Endothelial cell of umbilical vein (primary cell): ENCODE results near the gene MVB12B. TPM values are rescaled to one million over a fixed set of nuclear protein-coding genes. Genes with fewer than 3 reads are reported as not detected.

Experiments
- BruUV-seq: library from RNA; stranded (reverse); fragments of 400-500 nt; replicated peaks from 2 replicates; lab custom pipeline; 2021; lab: Mats Ljungman, UMichigan
- CTCF ChIA-PET: fragments of 300-600, 350-600 bp; sonication (Branson Sonifier 250); formaldehyde crosslinking; loops from one replicate; lab custom pipeline; 2021; ENCODE audit warnings: antibody characterized with exemption, inconsistent platforms; lab: Charles Lee
- POLR2A ChIA-PET: fragments of 300-600, 350-600 bp; sonication (Branson Sonifier 250); formaldehyde crosslinking; loops from one replicate; lab custom pipeline; 2021; ENCODE audit warnings: antibody characterized with exemption, inconsistent platforms; lab: Charles Lee
- DNase-seq: peaks from one replicate; pipeline ENCODE4 v3.0.0-alpha.2; 2011; ENCODE audit warnings: low read depth, low spot score
- FAIRE-seq: peaks from 2 replicates; lab custom pipeline; 2011; peaks lifted over from hg19 to GRCh38; lab: Jason Lieb, UNC
- H2AFZ ChIP-seq: 2 replicates; pipeline ENCODE4 v1.6.0; 2012; ENCODE audit warnings: low read depth, low read length, control low read depth, inconsistent platforms
- H3K27ac ChIP-seq: 2 replicates; pipeline ENCODE4 v1.5.1; 2011; ENCODE audit warnings: low read depth, mild to moderate bottlenecking, control low read depth, low read length, moderate library complexity; ENCODE audit not compliant: insufficient read depth
- H3K27me3 ChIP-seq, 2 experiments: 2 replicates each; pipeline versions ENCODE4 v1.6.0 to v1.6.1; 2011; ENCODE audit warnings: low read length in 2 of 2, mixed read lengths in 1 of 2; ENCODE audit not compliant: control insufficient read depth in 2 of 2, insufficient read depth in 2 of 2
- H3K36me3 ChIP-seq, 2 experiments: 2 replicates in 1 of 2; 3 replicates in 1 of 2; pipeline ENCODE4 v1.5.1; 2011; ENCODE audit warnings: low read length in 2 of 2, mild to moderate bottlenecking in 1 of 2, moderate library complexity in 1 of 2; ENCODE audit not compliant: control insufficient read depth in 2 of 2, insufficient read depth in 2 of 2; ENCODE audit errors: extremely low read depth in 1 of 2
- H3K4me1 ChIP-seq: 3 replicates; pipeline ENCODE4 v1.5.1; 2011; ENCODE audit warnings: mild to moderate bottlenecking, low read length; ENCODE audit not compliant: control insufficient read depth, insufficient read depth; ENCODE audit errors: extremely low read depth
- H3K4me2 ChIP-seq: 2 replicates; pipeline ENCODE4 v1.6.1; 2011; ENCODE audit warnings: low read length, control low read depth, mixed read lengths; ENCODE audit not compliant: insufficient read depth
- H3K4me3 ChIP-seq, 3 experiments: fragments of 200-600 bp in 1 of 3; sonication (generic), shearing (Covaris generic) in 1 of 3; replicated peaks in 1 of 3; 2 replicates each; pipeline ENCODE4 v1.5.1; 2011 to 2016; ENCODE audit warnings: control low read depth in 3 of 3, low read length in 3 of 3, mild to moderate bottlenecking in 2 of 3, inconsistent platforms in 1 of 3, low read depth in 1 of 3, moderate library complexity in 1 of 3; ENCODE audit not compliant: insufficient read depth in 1 of 3
- H3K79me2 ChIP-seq: 2 replicates; pipeline ENCODE4 v1.6.0; 2012; ENCODE audit warnings: low read length, inconsistent platforms; ENCODE audit not compliant: control insufficient read depth, insufficient read depth
- H3K9ac ChIP-seq: replicated peaks from 2 replicates; pipeline ENCODE3; 2011; ENCODE audit warnings: low read length, control low read depth; ENCODE audit not compliant: insufficient read depth; ENCODE audit errors: extremely low read depth
- H3K9me1 ChIP-seq: replicated peaks from 3 replicates; pipeline ENCODE4 v1.6.0; 2011; ENCODE audit warnings: mild to moderate bottlenecking, low read length; ENCODE audit not compliant: control insufficient read depth, insufficient read depth; ENCODE audit errors: extremely low read depth
- H3K9me3 ChIP-seq: replicated peaks from 2 replicates; pipeline ENCODE4 v1.5.1; 2012; ENCODE audit warnings: low read length, inconsistent platforms; ENCODE audit not compliant: control insufficient read depth, insufficient read depth
- H4K20me1 ChIP-seq: replicated peaks from 2 replicates; pipeline ENCODE3; 2011; ENCODE audit warnings: mild to moderate bottlenecking, low read length; ENCODE audit not compliant: control insufficient read depth, insufficient read depth; ENCODE audit errors: extremely low read depth
- EZH2 ChIP-seq: IDR thresholded peaks from 2 replicates; pipeline ENCODE4 v1.6.1; 2012; ENCODE audit warnings: borderline replicate concordance, low read depth, mild to moderate bottlenecking, moderate library complexity, low read length, inconsistent platforms; ENCODE audit not compliant: severe bottlenecking
- FOS ChIP-seq: IDR thresholded peaks from 2 replicates; pipeline ENCODE4 v1.6.1; 2011; ENCODE audit warnings: mild to moderate bottlenecking, low read length, moderate library complexity, borderline replicate concordance; ENCODE audit not compliant: insufficient read depth
- GATA2 ChIP-seq: IDR thresholded peaks from 2 replicates; pipeline ENCODE4 v1.7.0; 2011; ENCODE audit warnings: low read depth, mild to moderate bottlenecking, moderate library complexity, mixed read lengths, low read length; ENCODE audit not compliant: insufficient read length, insufficient read depth
- JUN ChIP-seq: IDR thresholded peaks from 2 replicates; pipeline ENCODE4 v1.6.1; 2011; ENCODE audit warnings: borderline replicate concordance, low read depth; ENCODE audit not compliant: insufficient read length, insufficient read depth
- MYC ChIP-seq: IDR thresholded peaks from one replicate; pipeline ENCODE4 v1.6.1; 2011; ENCODE audit warnings: mild to moderate bottlenecking, low read depth, low read length
- POLR2A ChIP-seq: IDR thresholded peaks from 2 replicates; pipeline ENCODE4 v1.6.1; 2012; ENCODE audit warnings: low read depth, mild to moderate bottlenecking, control low read depth, low read length
- POLR2AphosphoS5 ChIP-seq: IDR thresholded peaks from 2 replicates; pipeline ENCODE4 v1.6.1; 2012; ENCODE audit warnings: low read depth, mild to moderate bottlenecking, control low read depth, low read length, moderate library complexity; ENCODE audit not compliant: insufficient read depth
- dilution Hi-C: fragments of 300-500 bp; cut with MboI; formaldehyde crosslinking; loops from one replicate; pipeline ENCODE4 v1.15.0; 2019; ENCODE audit warnings: low sequenced_read_pairs; ENCODE audit not compliant: extremely low pct_ligation_motif_present
- intact Hi-C: fragments of 100-400 bp; cut with micrococcal nuclease; formaldehyde crosslinking; loops from one replicate; pipeline ENCODE4 v1.10.0; 2022
- polyA plus RNA-seq, 4 experiments: library from polyadenylated mRNA; depleted of rRNA in 3 of 4; stranded (reverse) in 3 of 4; unstranded in 1 of 4; fragments of >200 nt; gene quantifications; 2 replicates each; pipeline versions ENCODE4 v1.2.1 to v1.2.3, GENCODE V29; 2011 to 2012; ENCODE audit warnings: missing spikeins in 1 of 4
- total RNA-seq: library from RNA; stranded (reverse); gene quantifications from 2 replicates; pipeline ENCODE4 v1.2.3, GENCODE V29; 2021
- TF ChIP-seq, protein P1 (sequence below): IDR thresholded peaks from 2 replicates; pipeline ENCODE4 v1.6.1; 2011; ENCODE audit not compliant: insufficient read depth, insufficient read length
- TF ChIP-seq, protein P2 (sequence below), 2 donors: IDR thresholded peaks; 1 replicate in 1 of 2; 2 replicates in 1 of 2; pipeline ENCODE4 v1.5.1; 2011; ENCODE audit warnings: low read length in 2 of 2, mild to moderate bottlenecking in 2 of 2, moderate library complexity in 2 of 2, control low read depth in 1 of 2, inconsistent platforms in 1 of 2, low read depth in 1 of 2; ENCODE audit not compliant: insufficient read depth in 1 of 2; ENCODE audit errors: extremely low read depth in 1 of 2

The MVB12B gene
- total and polyA plus RNA-seq, 2 donors (not counting 3 experiments of a cell fraction or from before 2014, with no cell fraction given), result 6.6 to 17.3 TPM

DNA sequence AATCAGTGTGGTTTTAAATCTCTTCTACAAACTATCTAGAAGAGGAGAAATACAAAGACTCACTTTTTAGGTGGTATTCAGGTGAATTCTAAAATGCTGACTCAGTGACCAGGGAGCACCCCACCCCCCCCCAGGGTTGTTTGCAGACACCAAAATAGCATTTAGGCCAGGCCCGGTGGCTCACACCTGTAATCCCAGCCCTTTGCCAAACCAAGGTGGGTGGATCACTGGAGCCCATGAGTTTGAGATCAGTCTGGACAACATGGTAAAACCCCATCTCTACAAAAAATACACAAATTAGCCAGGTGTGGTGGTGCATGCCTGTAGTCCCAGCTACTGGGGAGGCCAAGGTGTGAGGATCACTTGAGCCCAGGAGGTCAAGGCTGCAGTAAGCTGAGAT, 168.1 kb downstream of the MVB12B start:
- intact Hi-C loops, result loop anchor here (5.0 kb wide), 2 partner anchors 118 to 1087 kb away; partner anchors contain the start of gene LMX1B
- no TSS peak for BruUV-seq

More for the DNA sequence above, 168.1 kb downstream of the MVB12B start:
- DNase-seq (no peak), FAIRE-seq (no peak)
- Histone ChIP-seq H3K4me2 (no peak overlapping the region), H4K20me1 (no peaks in the 10 kb centered on the region), H3K36me3 (no peaks in the 10 kb centered on the region), H3K4me1 (no peaks in the 10 kb centered on the region), H3K79me2 (no peaks in the 10 kb centered on the region), H3K9ac (no peak overlapping the region), H3K9me3 (no peaks in the 10 kb centered on the region), H3K9me1 (no peaks in the 10 kb centered on the region), H3K27me3 (no peaks in the 10 kb centered on the region), H2AFZ (no peak overlapping the region), H3K27ac (no peak overlapping the region), H3K4me3 (no peak overlapping the region)
- no peak for TF ChIP-seq POLR2A
- TF ChIP-seq, protein P1, sequence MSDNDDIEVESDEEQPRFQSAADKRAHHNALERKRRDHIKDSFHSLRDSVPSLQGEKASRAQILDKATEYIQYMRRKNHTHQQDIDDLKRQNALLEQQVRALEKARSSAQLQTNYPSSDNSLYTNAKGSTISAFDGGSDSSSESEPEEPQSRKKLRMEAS, result no peak
- TF ChIP-seq JUN, result no peak
- TF ChIP-seq FOS, result no peak
- no peak for TF ChIP-seq MYC
- TF ChIP-seq EZH2, result no peak
- TF ChIP-seq GATA2, result no peak
- TF ChIP-seq POLR2AphosphoS5, result no peak
- TF ChIP-seq, protein P2, sequence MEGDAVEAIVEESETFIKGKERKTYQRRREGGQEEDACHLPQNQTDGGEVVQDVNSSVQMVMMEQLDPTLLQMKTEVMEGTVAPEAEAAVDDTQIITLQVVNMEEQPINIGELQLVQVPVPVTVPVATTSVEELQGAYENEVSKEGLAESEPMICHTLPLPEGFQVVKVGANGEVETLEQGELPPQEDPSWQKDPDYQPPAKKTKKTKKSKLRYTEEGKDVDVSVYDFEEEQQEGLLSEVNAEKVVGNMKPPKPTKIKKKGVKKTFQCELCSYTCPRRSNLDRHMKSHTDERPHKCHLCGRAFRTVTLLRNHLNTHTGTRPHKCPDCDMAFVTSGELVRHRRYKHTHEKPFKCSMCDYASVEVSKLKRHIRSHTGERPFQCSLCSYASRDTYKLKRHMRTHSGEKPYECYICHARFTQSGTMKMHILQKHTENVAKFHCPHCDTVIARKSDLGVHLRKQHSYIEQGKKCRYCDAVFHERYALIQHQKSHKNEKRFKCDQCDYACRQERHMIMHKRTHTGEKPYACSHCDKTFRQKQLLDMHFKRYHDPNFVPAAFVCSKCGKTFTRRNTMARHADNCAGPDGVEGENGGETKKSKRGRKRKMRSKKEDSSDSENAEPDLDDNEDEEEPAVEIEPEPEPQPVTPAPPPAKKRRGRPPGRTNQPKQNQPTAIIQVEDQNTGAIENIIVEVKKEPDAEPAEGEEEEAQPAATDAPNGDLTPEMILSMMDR (IDR thresholded peaks at IDR 0.05; ENCODE audit: extremely low read depth in 1 of 2, insufficient read depth in 1 of 2, low read depth in 1 of 2, low read length in 2 of 2), result no peak
- ChIA-PET CTCF (interaction anchor here (1.2 kb wide), 1 partner anchor 13 kb away, joined by 3 read pairs; no protein-coding TSS in a partner anchor), POLR2A (no interaction called here)
- dilution Hi-C loops, result no loop called here
